HL-60 (cell line): ENCODE results near the gene ZMIZ1.

Experiments used
- CTCF ChIP-seq: IDR thresholded peaks from one replicate; pipeline ENCODE4 v1.5.1; 2011; ENCODE audit warnings: low read length, control low read depth, inconsistent platforms; ENCODE audit not compliant: insufficient read depth
- POLR2AphosphoS5 ChIP-seq: IDR thresholded peaks from 2 replicates; pipeline ENCODE4 v1.6.1; 2012; ENCODE audit warnings: low read depth

- TF ChIP-seq CTCF = no peak
- no peak for TF ChIP-seq POLR2AphosphoS5
Measured at GRCh38 chr10:79078367-79079053, 9.7 kb downstream of the ZMIZ1 start.
